Suprapubic skin (tissue), 4 donors: ENCODE results near the gene CKAP2. TPM values are rescaled to one million over a fixed set of nuclear protein-coding genes. Genes with fewer than 3 reads are reported as not detected.

Experiments used
- DNase-seq, 2 donors: peaks; one replicate each; pipeline ENCODE4 v3.0.0-alpha.2; 2019; ENCODE audit warnings: low spot score in 2 of 2
- H3K27ac ChIP-seq: fragments of 200-600 bp; sonication (generic); one replicate; pipeline ENCODE4 v1.5.1; 2019
- H3K27me3 ChIP-seq: fragments of 200-600 bp; sonication (generic); one replicate; pipeline ENCODE4 v1.5.1; 2019
- H3K36me3 ChIP-seq: fragments of 200-600 bp; sonication (generic); one replicate; pipeline ENCODE4 v1.5.1; 2019
- H3K4me1 ChIP-seq: fragments of 200-600 bp; sonication (generic); one replicate; pipeline ENCODE4 v1.5.1; 2019
- H3K4me3 ChIP-seq: fragments of 200-600 bp; sonication (generic); one replicate; pipeline ENCODE4 v1.5.1; 2019; ENCODE audit warnings: mild to moderate bottlenecking
- H3K9me3 ChIP-seq: fragments of 200-600 bp; sonication (generic); one replicate; pipeline ENCODE4 v1.5.1; 2019
- EP300 ChIP-seq: sonication (generic); formaldehyde crosslinking; IDR thresholded peaks from one replicate; pipeline ENCODE4 v1.6.1; 2017; ENCODE audit warnings: antibody characterized with exemption
- POLR2A ChIP-seq, 2 donors: fragments of 450-650 bp; IDR thresholded peaks; one replicate each; pipeline ENCODE4 v1.6.1; 2017; ENCODE audit warnings: antibody characterized with exemption in 2 of 2, mild to moderate bottlenecking in 2 of 2, moderate library complexity in 2 of 2
- POLR2AphosphoS5 ChIP-seq, 3 donors: sonication (generic); formaldehyde crosslinking; IDR thresholded peaks; one replicate each; pipeline ENCODE4 v1.6.1; 2017; ENCODE audit warnings: antibody characterized with exemption in 3 of 3
- WGBS: methylation state at CpG from one replicate; pipeline ENCODE4 v1.1.5; 2018; 5-methylcytosine and 5-hydroxymethylcytosine counted together
- total RNA-seq, 4 donors: library from RNA; depleted of rRNA; stranded (reverse); fragments of >200 nt; gene quantifications; one replicate each; pipeline ENCODE4 v1.1.0, GENCODE V29; 2016
- TF ChIP-seq, protein P1 (sequence below), 2 donors: fragments of 200-600 bp in 1 of 2; fragments of 450-650 bp in 1 of 2; sonication (generic) in 1 of 2; IDR thresholded peaks; one replicate each; pipeline ENCODE4 v1.5.1; 2016 to 2019; ENCODE audit warnings: antibody characterized with exemption in 2 of 2, mild to moderate bottlenecking in 1 of 2, moderate library complexity in 1 of 2

The CKAP2 gene
- total RNA-seq, 4 donors from 2014 or later = 16.0 to 33.8 (median 24.5) TPM

DNA sequence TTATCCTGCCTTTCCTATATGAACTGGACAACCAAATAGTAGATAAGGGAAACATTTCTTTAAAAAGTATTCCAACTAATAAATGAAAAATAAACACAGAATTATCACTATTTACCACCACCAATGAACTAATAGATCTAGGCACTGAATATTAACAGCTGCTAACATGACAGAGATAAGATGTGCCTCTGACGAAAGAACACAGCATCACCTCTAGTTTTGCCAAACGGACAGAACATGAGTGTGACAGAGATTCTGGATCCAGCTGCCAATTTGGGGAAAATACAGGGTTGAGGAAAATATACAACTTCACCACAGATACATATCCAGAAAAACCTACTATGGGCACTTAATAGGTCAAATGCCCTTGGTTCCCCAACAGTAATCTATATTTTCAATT is 22.8 kb upstream of the CKAP2 start:
- no peaks in the 10 kb centered on the region for H3K4me1 ChIP-seq
- no peak for DNase-seq
- H3K27ac ChIP-seq = no peak overlapping the region
- WGBS = 86% methylated on average over 2 of the region's 2 CpGs
- peaks cover 83% of the 10 kb centered on the region for H3K36me3 ChIP-seq
- H3K9me3 ChIP-seq = no peaks in the 10 kb centered on the region
- no peaks in the 10 kb centered on the region for H3K27me3 ChIP-seq
- H3K4me3 ChIP-seq = no peak overlapping the region
- TF ChIP-seq, protein P1, sequence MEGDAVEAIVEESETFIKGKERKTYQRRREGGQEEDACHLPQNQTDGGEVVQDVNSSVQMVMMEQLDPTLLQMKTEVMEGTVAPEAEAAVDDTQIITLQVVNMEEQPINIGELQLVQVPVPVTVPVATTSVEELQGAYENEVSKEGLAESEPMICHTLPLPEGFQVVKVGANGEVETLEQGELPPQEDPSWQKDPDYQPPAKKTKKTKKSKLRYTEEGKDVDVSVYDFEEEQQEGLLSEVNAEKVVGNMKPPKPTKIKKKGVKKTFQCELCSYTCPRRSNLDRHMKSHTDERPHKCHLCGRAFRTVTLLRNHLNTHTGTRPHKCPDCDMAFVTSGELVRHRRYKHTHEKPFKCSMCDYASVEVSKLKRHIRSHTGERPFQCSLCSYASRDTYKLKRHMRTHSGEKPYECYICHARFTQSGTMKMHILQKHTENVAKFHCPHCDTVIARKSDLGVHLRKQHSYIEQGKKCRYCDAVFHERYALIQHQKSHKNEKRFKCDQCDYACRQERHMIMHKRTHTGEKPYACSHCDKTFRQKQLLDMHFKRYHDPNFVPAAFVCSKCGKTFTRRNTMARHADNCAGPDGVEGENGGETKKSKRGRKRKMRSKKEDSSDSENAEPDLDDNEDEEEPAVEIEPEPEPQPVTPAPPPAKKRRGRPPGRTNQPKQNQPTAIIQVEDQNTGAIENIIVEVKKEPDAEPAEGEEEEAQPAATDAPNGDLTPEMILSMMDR (IDR thresholded peaks at IDR 0.05) = no peak
- TF ChIP-seq POLR2A (IDR thresholded peaks at IDR 0.05) (no peak), POLR2AphosphoS5 (IDR thresholded peaks at IDR 0.05) (no peak), EP300 (no peak)

DNA sequence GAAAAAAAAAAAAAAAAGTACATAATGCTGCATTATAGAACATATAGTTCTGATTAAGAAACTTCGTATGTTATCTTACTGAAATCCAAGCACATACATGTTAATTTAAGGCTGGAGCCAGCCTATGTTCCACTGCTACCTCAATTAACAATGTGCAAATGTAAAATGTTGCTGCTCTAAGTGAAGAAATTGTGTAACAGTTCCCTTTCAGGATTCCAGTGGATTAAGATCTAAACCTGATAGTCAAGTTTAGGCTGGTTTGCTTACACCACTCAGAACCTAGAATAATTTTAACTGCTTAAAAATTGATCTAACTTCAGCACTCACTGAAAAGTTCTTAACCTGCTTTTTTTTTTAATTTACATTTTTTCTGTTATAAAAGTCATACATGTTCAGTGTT is 9.0 kb upstream of the CKAP2 start:
- Histone ChIP-seq H3K9me3 (no peaks in the 10 kb centered on the region), H3K4me1 (peaks cover 43% of the 10 kb centered on the region), H3K27me3 (no peaks in the 10 kb centered on the region), H3K27ac (peak overlapping the region; percentile 98), H3K4me3 (no peak overlapping the region), H3K36me3 (peaks cover 14% of the 10 kb centered on the region)
- 54% methylated on average over 1 of the region's 1 CpG for WGBS
- no peak for DNase-seq
- TF ChIP-seq EP300 = no peak
- TF ChIP-seq POLR2A (IDR thresholded peaks at IDR 0.05) = no peak
- TF ChIP-seq, protein P1 (IDR thresholded peaks at IDR 0.05) = no peak
- TF ChIP-seq POLR2AphosphoS5 (IDR thresholded peaks at IDR 0.05) = peak in 1 of 3 donors; percentile 37

DNA sequence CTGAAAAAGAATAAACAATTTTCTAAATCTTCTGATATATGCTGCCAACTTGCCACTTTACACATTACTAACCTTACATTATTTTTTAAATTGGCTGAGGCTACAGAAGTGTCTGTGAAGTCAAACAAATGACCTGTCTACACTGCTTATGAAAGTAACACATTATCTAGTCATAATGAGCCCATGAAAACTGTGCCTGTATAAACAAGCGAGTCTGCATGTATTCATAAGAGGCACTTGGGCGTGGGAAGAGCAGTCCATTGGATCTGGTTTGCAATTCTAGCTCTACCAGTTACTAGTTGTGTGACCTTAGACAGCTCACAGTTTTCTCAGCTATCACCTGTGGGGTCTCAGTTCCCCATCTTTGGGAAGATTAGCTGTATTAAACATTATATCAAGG is 7.9 kb upstream of the CKAP2 start:
- DNase-seq = no peak
- H3K9me3 ChIP-seq = no peaks in the 10 kb centered on the region
- H3K36me3 ChIP-seq = peaks cover 5% of the 10 kb centered on the region
- no peak overlapping the region for H3K4me3 ChIP-seq
- H3K27me3 ChIP-seq = no peaks in the 10 kb centered on the region
- WGBS = 61% methylated on average over 2 of the region's 2 CpGs
- TF ChIP-seq, protein P1 (IDR thresholded peaks at IDR 0.05) = no peak
- no peak for TF ChIP-seq POLR2A (IDR thresholded peaks at IDR 0.05)
- no peak for TF ChIP-seq POLR2AphosphoS5 (IDR thresholded peaks at IDR 0.05)
- no peak for TF ChIP-seq EP300
- H3K4me1 ChIP-seq = peaks cover 46% of the 10 kb centered on the region
- H3K27ac ChIP-seq = peak overlapping the region; percentile 98

DNA sequence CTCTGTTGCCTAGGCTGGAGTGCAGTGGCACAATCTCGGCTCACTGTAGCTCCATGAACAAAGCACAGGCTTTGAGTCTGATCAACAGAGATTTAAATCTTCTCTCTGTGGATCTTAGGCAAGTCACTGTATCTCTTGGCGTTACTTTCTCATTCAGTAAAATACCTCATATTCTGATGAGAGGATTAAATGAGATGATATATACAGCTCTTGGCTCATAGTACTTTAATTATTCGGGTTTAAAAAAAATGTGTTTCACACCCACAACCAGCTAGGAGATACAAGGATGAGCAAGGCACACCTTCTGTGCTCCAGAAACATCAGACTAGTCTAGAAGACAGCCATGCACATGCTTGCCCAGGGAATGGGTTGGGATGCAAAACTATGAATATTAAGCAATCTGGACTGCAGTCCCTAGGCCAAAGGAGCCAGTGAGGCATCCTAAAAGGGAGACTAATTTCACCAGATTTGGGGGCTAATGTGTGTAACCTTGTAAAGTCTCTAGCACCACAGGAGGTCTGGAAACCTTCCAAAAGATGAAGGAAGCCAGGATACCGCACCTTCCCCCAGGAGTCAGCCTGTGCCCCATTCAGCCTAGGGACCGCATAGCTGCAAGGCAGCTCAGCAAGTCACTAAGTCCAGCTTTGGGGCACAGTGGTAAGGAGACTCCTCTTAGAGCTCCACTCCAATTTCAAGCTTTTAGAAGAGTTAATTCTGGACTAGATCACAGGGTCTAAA is 7.3 kb upstream of the CKAP2 start:
- peaks cover 52% of the 10 kb centered on the region for H3K4me1 ChIP-seq
- peak overlapping the region; percentile 98 for H3K27ac ChIP-seq
- H3K27me3 ChIP-seq = no peaks in the 10 kb centered on the region
- H3K9me3 ChIP-seq = no peaks in the 10 kb centered on the region
- TF ChIP-seq POLR2A (IDR thresholded peaks at IDR 0.05) = no peak
- TF ChIP-seq POLR2AphosphoS5 (IDR thresholded peaks at IDR 0.05) = no peak
- TF ChIP-seq EP300 = no peak
- TF ChIP-seq, protein P1 (IDR thresholded peaks at IDR 0.05) = no peak
- H3K36me3 ChIP-seq = peaks cover 5% of the 10 kb centered on the region
- DNase-seq = no peak
- no peak overlapping the region for H3K4me3 ChIP-seq
- 55% methylated on average over 5 of the region's 5 CpGs for WGBS

DNA sequence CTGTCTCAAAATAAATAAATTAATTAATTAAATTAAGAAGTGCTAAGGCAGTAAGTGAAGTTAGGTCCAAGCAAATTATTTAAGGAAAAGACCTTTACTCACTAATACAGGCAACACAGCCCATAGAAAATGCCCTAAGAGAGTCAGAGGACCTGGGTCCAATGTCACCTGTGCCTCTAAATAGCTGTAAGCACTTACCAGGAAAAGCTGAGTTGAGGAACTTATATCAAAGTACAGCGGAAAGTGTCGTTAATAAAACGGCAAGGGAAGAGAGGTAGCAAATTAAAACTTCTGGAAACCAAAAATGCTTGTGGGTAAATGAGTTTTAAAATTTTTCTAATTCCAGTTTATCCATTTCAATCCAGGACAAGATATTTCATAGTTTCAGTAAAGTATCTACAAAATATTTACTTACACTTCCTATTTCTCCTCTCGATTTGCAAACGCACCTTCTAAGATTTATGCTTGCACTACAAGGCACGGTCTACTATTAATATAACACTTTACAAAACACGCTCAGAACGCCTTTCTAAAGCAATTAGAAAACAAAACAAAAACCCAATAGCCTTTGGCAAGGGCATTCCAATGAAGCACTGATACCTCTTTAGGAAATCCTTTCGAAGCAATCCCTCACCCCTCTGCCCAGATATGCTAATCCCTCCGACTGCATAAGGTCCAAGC is 5.8 kb upstream of the CKAP2 start:
- H3K27ac ChIP-seq = peak overlapping the region; percentile 98
- DNase-seq = no peak
- H3K36me3 ChIP-seq = peaks cover 5% of the 10 kb centered on the region
- peaks cover 57% of the 10 kb centered on the region for H3K4me1 ChIP-seq
- TF ChIP-seq POLR2AphosphoS5 (IDR thresholded peaks at IDR 0.05) (no peak), EP300 (no peak), POLR2A (IDR thresholded peaks at IDR 0.05) (no peak)
- TF ChIP-seq, protein P1 (IDR thresholded peaks at IDR 0.05) = no peak
- WGBS = 3% methylated on average over 10 of the region's 10 CpGs
- H3K9me3 ChIP-seq = no peaks in the 10 kb centered on the region
- H3K27me3 ChIP-seq = no peaks in the 10 kb centered on the region
- peak overlapping the region; percentile 79 for H3K4me3 ChIP-seq
